ENCODE data around the gene LIN9. TPM values are rescaled to one million over a fixed set of nuclear protein-coding genes. Genes with fewer than 3 reads are reported as not detected.

The LIN9 gene
- total RNA-seq, 2 donors from 2014 or later, result 5.5 to 10.3 TPM

Other genes starting within 250 kb of the LIN9 start
- 100 to 1,000 TPM; 222 to 316 TPM for gene H3-3A, start 246.4 kb downstream of the LIN9 start, total RNA-seq
- gene ACBD3, start 122.4 kb downstream of the LIN9 start, total RNA-seq, result 10 to 100 TPM; 20.3 to 23.9 TPM
- under 1 TPM in 1 of 2 donors, not detected in 1; 0.15 TPM for gene MIXL1, start 85.5 kb downstream of the LIN9 start, total RNA-seq
- gene PARP1, start 98.9 kb upstream of the LIN9 start, total RNA-seq, result 100 to 1,000 TPM; 147 to 268 TPM
- not detected for gene STUM, start 239.6 kb upstream of the LIN9 start, total RNA-seq

Data from activated T-helper 17 cell treated with anti-CD3 and anti-CD28 coated beads, Interleukin-2, amount 50 U/mL, for 72 hours (primary cell).